Epithelial cell of esophagus (primary cell): Measurements from ENCODE around the gene LZTS3.
"Not testable (repeated sequence)": the region's sequence is repeated elsewhere in the genome, so short reads cannot be mapped to it uniquely, and the experiment has no call there.

ENCODE experiments used
- DNase-seq: peaks from one replicate; pipeline ENCODE4 v3.0.0; 2010; ENCODE audit warnings: low read depth
- H3K4me3 ChIP-seq: 2 replicates; pipeline ENCODE4 v1.5.1; 2011; ENCODE audit warnings: mild to moderate bottlenecking, low read length, control low read depth
- TF ChIP-seq, protein P1 (sequence below): IDR thresholded peaks from 2 replicates; pipeline ENCODE4 v1.5.1; 2011; ENCODE audit warnings: low read depth, mild to moderate bottlenecking, low read length, control low read depth, inconsistent platforms; ENCODE audit not compliant: insufficient read depth; ENCODE audit errors: missing control alignments

Gene LZTS3

DNA sequence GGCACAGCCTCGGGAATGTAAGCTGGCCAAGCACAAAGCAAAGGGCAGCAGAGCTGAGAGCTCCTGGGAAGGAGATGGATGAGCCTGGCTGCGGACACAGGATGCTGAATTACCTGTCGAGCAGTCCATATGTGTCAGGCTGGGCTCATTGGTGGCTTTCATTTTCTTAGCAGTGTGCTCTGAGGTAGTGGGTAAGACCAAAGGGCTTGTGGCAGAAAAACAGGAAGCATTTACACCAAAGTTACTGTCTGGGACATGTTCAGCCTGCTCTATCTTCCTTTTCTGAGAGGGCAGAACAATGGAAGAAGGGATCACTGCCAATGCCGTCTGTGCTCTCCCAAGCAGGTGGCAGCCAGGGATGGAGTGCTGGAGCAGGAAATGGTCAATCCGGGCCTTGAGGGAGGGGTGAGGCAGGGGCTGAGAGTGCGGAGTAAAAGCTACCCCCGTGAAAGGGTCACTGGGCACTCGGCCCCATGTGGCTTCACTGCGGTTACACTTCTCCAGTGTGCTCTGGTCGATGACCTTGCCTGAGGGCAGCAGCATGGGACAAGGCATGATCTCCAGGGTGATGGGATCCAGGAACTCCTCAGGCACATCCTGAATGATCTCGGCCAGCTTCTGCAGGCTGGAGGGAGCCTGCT, 52.0 kb downstream of the LZTS3 start:
- no peak for DNase-seq
- TF ChIP-seq, protein P1, sequence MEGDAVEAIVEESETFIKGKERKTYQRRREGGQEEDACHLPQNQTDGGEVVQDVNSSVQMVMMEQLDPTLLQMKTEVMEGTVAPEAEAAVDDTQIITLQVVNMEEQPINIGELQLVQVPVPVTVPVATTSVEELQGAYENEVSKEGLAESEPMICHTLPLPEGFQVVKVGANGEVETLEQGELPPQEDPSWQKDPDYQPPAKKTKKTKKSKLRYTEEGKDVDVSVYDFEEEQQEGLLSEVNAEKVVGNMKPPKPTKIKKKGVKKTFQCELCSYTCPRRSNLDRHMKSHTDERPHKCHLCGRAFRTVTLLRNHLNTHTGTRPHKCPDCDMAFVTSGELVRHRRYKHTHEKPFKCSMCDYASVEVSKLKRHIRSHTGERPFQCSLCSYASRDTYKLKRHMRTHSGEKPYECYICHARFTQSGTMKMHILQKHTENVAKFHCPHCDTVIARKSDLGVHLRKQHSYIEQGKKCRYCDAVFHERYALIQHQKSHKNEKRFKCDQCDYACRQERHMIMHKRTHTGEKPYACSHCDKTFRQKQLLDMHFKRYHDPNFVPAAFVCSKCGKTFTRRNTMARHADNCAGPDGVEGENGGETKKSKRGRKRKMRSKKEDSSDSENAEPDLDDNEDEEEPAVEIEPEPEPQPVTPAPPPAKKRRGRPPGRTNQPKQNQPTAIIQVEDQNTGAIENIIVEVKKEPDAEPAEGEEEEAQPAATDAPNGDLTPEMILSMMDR, result no peak
- no peak overlapping the region for H3K4me3 ChIP-seq

DNA sequence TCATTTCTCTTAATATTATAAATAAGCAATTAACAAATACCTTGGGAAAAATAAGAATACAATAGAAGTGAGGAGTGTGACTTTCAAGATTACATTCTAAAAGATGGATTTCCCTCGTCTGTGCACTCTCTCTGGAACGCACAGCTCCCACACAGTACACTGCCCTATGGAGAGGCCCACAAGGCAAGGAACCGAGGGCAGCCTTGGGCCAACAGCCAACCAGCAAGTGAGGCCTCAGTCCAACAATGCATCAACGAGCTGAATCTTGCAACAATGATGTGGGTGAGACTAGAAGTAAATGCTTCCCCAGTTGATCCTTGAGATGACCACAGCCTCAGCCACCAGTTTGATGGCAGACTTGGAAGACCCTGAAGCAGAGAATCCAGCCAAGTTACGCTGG, 54.3 kb downstream of the LZTS3 start:
- TF ChIP-seq, protein P1, result no peak
- no peak for DNase-seq

DNA sequence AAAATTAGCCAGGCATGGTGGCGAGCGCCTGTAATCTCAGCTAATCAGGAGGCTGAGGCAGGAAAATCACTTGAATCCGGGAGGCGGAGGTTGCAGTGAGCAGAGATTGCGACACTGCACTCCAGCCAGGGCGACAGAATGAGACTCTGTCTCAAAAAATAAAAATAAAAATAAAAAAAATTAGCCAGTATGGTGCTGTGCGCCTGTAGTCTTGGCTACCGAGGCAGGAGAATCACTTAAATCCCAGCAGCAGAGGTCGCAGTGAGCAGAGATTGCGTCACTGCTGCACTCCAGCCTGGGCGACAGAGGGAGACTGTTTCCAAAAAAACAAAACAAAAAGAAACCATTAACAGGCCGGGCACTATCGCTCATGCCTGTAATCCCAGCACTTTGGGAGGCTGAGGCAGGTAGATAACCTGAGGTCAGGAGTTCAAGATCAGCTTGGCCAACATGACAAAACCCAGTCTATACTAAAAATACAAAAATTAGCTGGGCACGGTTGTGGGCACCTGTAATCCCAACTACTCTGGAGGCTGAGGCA, 55.4 kb downstream of the LZTS3 start:
- DNase-seq, result peak; percentile 55
- not testable (repeated sequence) for H3K4me3 ChIP-seq
- TF ChIP-seq, protein P1, result peak; percentile 63

More for the DNA sequence above, 54.3 kb downstream of the LZTS3 start:
- H3K4me3 ChIP-seq, result no peak overlapping the region

DNA sequence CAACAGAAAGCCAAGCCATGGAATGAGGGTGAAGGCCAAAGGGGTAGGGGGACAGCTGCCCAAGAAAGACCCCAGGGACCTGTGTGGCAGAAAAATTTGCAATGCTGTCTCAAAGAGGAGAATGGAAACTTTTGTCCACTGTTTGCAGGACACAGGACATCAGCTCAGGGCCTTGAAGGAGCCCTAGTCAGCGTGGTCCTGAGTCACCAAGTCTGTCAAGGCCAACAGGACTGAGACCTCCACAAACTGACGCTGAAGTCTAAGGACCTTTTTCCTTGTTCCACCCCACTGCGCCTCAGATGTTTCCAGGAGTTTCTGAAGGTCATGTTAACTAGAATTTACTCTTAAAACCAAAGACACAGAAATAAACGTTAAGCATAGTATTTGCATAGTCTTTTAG, 57.0 kb downstream of the LZTS3 start:
- no peak for DNase-seq
- no peak overlapping the region for H3K4me3 ChIP-seq
- TF ChIP-seq, protein P1, result no peak

DNA sequence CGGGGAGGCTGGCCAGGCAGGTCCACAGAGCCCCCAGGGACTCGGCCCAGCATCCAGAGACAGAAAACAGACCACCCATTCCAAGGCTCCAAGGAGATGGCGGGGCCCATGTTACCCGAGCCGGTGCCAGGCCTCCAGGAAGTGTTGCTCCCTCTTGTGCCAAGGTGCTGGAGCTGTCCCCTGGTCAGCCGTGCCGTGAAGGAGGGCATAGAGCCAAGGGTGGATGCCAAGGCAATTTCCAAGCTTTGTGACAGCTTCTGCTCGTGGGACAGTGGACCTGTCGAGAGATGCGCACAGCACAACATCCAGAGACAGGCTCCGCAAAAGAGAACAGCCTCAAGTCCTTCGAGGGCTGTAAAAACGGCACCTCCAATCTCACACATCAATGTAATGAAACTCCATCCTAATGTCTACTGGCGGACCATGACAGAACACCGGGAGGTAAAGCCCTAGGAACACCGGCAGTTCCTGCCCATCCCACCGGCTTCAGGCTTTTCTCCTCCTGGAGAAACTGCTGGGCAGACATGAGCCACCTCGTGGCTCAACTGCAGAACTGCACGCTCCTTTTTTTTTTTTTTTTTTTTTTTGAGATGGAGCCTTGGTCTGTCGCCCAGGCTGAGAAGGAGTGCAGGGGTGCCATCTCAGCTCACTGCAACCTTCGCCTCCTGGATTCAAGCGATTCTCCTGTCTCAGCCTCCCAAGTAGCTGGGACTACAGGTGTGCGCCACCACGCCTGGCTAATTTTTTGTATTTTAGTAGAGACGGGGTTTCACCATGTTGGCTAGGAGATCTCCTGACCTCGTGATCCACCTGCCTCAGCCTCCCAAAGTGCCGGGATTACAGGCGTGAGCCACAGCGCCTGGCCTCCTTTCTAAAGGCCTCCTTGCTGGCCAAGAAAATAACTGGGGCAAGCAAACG, 57.9 kb downstream of the LZTS3 start:
- TF ChIP-seq, protein P1, result peak; percentile 83
- H3K4me3 ChIP-seq, result no peak overlapping the region
- peak; percentile 61 for DNase-seq
